Measurements from ENCODE around the gene GPC2.
"Not testable (repeated sequence)": the region's sequence is repeated elsewhere in the genome, so short reads cannot be mapped to it uniquely, and the experiment has no call there.

GPC2 gene

DNA sequence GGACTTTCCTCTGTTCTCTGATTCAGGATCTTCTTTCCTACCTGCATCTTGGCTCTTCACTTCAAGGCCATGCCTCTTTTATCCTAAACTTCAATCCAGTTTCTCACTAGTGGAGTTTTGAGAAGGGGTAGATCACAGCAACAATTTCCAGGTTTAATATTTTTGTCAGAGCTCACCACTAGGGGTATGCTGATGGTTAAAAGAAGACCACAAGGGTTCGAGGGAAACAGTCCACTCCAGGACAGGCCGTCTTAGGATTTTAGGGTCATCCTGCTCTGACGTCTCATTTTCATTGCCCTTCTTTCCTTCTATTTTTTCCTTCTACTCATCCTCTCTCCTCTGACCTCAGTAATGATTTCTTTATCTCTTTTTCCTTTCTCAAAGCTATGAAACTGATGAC lies 11.9 kb upstream of the GPC2 start:
- DNase-seq (ENCODE audit: insufficient read length, low spot score) (no peak), FAIRE-seq (no peak)
- TF ChIP-seq POLR2A (IDR thresholded peaks at IDR 0.05; ENCODE audit: low read depth, low read length): no peak

DNA sequence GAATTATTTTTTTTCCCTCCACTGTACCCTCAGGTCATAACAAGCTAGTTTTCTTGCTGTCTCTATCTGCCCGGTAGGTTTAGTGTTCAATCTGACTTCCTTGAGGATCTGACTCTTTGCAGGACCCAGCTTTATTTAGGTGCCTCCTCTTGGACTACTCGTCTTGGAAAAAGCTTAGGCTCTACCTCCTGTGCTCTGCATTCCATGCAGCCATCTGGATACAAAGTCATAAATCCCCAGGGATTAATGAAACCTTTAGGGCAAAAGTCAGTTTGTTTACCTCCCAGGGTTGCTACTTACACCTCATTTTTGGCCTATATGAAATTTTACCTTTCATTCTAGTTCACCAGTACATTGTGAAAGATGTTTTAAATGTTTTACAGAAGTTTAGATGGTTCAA lies 8.5 kb upstream of the GPC2 start:
- no peak for DNase-seq (ENCODE audit: insufficient read length, low spot score)
- FAIRE-seq: no peak
- TF ChIP-seq POLR2A (IDR thresholded peaks at IDR 0.05; ENCODE audit: low read depth, low read length): no peak

DNA sequence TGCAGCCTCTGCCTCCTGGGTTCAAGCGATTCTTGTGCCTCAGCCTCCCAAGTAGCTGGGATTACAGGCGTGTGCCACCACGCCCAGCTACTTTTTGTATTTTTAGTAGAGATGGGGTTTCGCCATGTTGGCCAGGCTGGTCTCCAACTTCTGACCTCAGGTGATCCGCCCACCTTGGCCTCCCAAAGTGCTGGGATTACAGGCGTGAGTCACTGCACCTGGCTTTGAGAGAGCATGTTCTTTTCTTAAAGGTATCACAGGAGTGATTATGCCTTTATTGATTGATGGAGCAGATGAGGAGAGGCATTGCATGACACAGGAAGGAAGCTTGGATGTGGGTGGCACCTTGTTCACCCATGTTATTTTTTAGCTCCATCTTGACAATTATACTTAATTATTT lies 5.9 kb upstream of the GPC2 start:
- not testable (repeated sequence) for DNase-seq (ENCODE audit: insufficient read length, low spot score); FAIRE-seq

DNA sequence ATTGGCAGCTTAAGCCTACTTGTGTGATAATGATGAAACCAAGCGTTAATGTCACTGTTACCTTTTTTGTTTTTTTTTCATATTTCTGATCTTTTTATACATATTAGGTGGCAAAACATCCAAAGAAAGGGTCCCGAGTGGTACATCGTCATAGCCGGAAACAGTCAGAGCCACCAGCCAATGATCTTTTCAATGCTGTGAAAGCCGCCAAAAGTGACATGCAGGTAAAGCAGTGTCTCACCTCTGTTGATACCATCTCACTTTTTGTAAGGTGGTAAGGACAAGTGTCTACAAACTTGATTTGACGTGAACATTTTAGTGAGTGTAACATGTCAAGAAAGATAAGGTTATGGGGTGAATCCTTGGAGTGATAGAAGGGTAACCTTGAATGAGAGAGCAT lies 5.4 kb upstream of the GPC2 start:
- DNase-seq (ENCODE audit: insufficient read length, low spot score); FAIRE-seq: not testable (repeated sequence)

DNA sequence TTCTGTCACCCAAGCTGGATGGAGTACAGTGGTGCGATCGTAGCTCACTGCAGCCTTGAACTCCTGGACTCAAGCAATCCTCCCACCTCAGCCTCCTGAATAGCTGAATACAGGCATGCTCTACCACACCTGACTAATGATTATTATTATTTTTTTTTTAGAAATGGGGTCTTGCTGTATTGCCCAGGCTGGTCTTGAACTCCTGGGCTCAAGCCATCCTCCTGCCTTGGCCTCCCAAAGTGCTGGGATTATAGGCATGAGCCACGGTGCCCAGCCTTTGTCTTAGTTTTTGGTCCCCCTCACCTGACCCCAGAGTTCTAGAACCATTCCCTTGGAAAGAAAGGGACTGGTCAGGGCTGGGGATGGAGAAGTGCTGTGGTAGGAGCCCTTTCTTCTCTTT lies 2.9 kb upstream of the GPC2 start:
- not testable (repeated sequence) for FAIRE-seq; DNase-seq (ENCODE audit: insufficient read length, low spot score)

DNA sequence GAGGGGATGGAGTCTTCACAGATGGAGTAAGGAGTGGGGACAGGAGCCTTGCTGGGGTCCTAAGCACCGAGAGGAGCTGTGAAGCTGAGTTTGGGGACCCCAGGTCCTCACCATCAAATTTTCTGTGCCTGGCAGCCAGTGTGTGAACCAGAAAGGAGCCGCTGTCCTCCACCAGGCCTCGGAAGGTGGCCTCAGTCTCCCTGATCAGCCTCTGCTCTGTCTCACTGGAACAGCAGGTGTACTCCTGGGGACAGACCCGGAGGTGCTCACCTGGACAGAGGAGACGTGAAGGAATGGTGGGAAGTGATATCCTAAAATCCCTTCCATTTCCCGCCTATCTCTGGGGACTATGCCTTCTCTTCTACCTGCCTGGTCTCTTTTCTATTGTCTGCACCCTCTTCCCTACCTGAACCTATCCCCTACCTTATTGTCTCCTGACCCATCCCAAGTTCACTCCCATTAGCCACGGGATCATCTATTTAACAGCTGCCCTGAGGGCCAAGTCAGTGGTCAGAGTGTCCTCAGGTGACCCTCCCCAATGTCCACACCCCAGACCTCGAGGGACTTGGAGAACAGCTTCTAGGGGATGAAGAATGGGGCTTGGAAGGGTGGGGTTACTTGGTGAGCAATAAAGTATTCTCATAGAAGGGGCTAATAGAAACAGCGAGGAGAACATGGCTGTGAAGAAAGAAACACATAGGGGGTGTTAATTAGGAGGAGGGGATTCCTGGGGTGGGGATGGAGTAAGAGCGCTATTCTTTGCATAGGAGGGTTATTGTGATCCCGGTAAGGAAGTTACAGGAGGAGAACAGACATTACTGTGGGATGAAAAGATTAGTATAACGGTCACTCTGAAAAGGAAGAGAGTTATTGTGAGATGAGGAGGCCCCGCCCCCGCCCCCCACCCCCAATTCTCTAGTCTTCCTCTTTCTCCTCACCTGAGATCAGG lies 811 bp downstream of the GPC2 start:
- DNase-seq (ENCODE audit: insufficient read length, low spot score) (no peak), FAIRE-seq (no peak)
- no peak for TF ChIP-seq POLR2A (IDR thresholded peaks at IDR 0.05; ENCODE audit: low read depth, low read length)

DNA sequence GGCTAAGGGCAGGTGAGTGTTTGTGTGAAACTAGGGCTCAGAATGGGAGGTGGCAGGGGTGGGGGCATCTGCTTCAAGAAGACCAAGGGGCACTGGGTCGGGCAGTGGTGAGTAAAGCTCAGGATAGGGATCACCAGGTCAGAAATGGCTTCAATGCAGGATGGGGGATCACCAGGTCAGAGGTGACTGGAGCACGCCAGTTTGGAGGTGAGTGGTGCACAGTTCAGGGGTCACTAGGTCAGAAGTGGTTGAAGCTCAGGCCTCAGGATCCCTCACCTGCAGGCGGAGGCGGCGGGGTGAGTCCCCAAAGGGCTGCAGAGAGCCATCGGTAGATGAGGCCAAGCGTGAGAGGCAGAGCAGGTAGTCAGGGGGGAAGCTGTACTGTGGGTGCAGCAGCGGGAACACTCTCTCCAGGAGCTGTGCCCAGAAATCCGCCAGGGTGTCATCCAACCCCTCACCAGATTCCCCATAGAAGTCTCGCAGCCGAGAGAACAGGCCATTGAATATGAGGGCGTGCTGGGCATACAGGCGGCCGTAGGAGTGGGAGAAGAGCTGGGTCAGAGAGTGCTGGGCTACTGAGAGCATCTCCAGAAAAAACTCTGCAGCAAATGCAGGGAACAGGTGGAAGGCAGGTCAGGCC lies 1.8 kb downstream of the GPC2 start:
- FAIRE-seq (no peak), DNase-seq (ENCODE audit: insufficient read length, low spot score) (no peak)
- TF ChIP-seq POLR2A (IDR thresholded peaks at IDR 0.05; ENCODE audit: low read depth, low read length): no peak

DNA sequence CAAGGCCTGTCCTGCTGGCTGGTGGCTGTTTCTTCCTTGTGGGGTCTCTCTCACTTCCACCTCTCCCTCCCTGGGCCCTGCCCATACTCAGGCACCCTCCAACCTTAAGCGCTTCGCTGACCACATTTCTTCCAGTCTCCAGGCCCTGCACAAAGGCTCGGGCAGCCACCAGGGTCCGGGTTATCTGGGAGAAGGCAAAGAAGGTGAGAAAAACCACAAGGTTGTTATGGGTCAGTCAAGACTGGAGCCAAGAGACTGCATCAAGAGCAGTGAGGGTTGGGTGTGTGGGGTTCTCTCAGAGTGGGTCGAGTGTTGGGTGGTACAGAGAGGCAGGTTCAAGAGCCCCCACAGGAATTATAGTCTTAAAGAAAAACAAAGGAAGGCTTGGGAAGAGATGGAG lies 2.6 kb downstream of the GPC2 start:
- DNase-seq (ENCODE audit: insufficient read length, low spot score) (no peak), FAIRE-seq (no peak)
- TF ChIP-seq POLR2A (IDR thresholded peaks at IDR 0.05; ENCODE audit: low read depth, low read length): no peak

DNA sequence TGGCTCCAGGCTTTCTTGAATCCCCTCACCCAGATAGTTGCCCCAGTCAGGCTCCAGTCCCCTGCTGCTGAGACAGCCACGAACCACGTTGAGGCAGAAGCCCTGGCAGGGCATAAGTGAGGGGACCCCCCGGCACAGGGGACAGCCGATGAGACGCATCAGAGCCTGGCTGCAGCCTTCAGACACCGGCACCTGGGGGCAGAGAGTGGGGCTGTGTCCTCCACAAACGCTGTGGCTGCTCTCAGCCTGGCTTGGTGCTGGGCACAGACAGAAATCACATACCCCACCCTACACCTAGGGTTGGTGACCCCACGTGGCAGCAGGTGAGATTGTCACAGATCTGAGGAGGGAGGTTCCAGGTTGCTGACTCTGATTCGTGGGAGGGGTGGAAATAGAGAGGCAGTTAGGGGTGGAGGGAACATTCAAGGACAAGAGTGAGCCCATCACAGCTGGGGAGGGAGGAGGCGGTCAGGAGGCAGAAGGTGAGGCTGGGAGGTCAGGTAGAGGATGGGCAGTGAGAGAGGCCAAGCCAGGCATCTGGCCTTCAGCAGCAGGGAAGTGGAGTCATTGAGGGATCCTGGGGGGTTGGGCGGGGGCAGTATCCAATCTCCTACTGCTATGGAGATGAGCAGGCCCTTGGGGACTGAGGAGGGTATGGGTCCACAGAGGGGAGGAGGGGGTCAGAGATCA lies 3.2 kb downstream of the GPC2 start:
- TF ChIP-seq POLR2A (IDR thresholded peaks at IDR 0.05; ENCODE audit: low read depth, low read length): no peak
- no peak for FAIRE-seq
- DNase-seq (ENCODE audit: insufficient read length, low spot score): no peak

DNA sequence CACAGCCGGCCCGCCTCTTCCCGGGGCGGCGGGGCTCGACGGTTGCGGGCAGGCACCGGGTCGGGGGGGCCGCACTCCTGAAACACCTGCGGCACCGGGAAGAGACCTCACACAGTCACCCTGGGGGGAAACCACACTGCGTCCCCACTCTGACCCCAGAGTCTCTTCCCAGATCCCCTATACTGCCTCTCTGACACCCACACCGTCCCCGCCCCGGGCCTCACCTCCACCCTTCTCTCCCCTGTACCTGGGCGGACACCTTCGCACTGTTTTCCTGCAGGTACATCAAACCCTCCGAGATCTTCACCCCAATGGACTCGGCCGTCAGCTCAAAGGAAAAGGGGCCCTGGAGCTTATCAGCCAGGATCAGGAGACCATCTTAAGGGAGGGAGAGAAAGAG lies 5.3 kb downstream of the GPC2 start:
- FAIRE-seq: no peak

DNA sequence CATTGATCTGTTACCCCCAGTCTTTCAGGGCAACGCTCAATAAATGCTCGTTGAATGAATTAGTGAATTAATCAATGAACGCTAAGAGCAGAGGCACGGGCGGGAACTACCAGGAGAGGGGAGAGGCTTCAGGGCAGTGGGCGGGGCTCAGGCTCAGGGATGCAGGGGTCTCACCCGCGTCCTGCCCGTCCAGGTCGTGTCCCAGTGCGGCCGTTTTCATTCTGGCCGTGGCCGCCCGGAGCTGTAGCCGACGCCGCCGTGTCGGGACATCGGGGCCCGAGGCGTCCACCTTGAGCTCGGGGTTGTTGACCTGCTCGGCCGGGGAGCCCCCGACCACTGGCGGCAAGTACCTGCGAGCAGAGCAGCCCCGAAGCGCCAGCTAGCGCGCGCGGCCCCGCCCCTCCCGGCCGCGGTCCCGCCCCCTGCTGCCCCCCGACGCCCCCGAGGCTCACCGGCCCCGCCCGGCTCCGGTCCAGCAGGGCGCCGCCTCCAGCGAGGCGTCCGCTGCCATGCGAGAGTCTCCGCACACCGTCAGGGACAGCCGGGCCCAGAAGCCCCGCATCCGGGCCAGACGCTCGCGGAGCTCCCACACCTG lies 6.0 kb downstream of the GPC2 start:
- DNase-seq (ENCODE audit: insufficient read length, low spot score) (no peak), FAIRE-seq (no peak)
- no peak for TF ChIP-seq POLR2A (IDR thresholded peaks at IDR 0.05; ENCODE audit: low read depth, low read length)

More for the DNA sequence above, 5.3 kb downstream of the GPC2 start:
- no peak for DNase-seq (ENCODE audit: insufficient read length, low spot score)
- TF ChIP-seq POLR2A (IDR thresholded peaks at IDR 0.05; ENCODE audit: low read depth, low read length): no peak

DNA sequence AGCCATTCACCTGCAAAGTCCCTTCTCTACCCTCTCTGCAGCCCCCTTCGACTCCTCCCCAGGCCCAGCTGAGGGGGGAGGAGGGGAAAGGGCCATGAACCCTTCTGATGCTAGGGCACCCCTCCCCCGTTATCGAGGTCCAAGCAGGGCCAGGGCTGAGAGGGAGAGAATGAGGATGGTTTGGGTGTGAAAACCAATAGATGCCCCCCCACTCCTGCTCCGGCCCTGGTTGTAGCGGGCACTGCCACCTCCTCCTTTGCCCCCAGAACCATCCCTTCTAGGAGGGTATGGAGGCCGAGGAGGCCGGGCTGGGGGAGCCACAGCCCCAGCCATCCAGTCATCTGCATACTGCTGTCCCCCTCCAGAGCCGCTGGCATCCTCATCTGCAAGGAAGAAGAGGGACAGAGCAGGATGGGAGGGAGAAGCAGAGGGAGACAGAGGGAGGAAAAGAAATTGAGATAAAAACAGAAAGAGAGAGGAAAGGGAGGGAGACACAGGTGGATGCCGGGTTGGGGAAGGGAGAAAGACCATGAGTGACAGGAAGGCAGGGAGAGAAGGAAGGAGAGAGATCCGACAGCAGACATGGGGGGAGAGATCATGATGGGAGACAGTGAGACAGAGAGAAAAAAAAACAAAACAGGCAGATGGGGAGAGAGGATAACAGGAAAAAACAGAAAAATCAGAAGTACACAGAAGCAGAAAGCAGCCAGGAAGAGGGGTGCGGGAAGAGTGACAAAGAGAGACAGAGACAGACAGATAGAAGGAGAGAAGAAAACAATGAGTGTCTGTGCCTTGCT lies 6.9 kb downstream of the GPC2 start:
- DNase-seq (ENCODE audit: insufficient read length, low spot score) (no peak), FAIRE-seq (no peak)
- TF ChIP-seq POLR2A (IDR thresholded peaks at IDR 0.05; ENCODE audit: low read depth, low read length): no peak

DNA sequence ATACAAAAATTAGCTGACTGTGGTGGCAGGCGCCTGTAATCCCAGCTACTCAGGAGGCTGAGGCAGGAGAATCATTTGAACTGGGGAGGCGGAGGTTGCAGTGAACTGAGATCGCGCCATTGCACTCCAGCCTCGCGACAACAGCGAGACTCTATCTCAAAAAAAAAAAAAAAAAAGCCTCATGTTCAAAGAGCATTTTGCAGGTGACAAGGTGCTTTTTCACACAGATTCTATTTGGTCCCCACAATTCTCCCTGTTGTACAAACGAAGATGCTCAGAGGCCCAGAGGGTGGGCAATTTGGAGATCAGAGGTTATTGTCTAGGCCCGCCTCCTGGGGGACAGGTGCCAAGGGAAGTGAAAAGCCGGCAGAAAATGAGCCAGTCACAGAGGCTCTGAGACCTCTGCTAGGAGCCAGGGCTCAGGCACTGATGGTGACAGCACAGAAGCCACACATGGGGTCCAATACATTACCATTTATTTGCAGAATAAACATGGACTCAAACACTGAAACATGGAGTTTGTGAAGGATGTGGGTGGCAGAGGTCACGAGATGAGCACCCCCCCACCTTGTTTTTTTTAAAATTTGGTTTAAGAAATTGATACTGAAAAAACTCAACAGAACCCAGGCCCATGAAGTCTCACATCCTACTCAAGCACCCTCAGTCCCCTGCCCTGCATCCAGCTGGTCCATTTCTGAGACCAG lies 7.9 kb downstream of the GPC2 start:
- no peak for FAIRE-seq
- no peak for DNase-seq (ENCODE audit: insufficient read length, low spot score)
- no peak for TF ChIP-seq POLR2A (IDR thresholded peaks at IDR 0.05; ENCODE audit: low read depth, low read length)
